Endothelial cell of umbilical vein (primary cell): Measurements from ENCODE around the gene CAMK2B.

Experiments used
- EZH2 ChIP-seq: IDR thresholded peaks from 2 replicates; pipeline ENCODE4 v1.6.1; 2012; ENCODE audit warnings: borderline replicate concordance, low read depth, mild to moderate bottlenecking, moderate library complexity, low read length, inconsistent platforms; ENCODE audit not compliant: severe bottlenecking
- FOS ChIP-seq: IDR thresholded peaks from 2 replicates; pipeline ENCODE4 v1.6.1; 2011; ENCODE audit warnings: mild to moderate bottlenecking, low read length, moderate library complexity, borderline replicate concordance; ENCODE audit not compliant: insufficient read depth
- GATA2 ChIP-seq: IDR thresholded peaks from 2 replicates; pipeline ENCODE4 v1.7.0; 2011; ENCODE audit warnings: low read depth, mild to moderate bottlenecking, moderate library complexity, mixed read lengths, low read length; ENCODE audit not compliant: insufficient read length, insufficient read depth
- JUN ChIP-seq: IDR thresholded peaks from 2 replicates; pipeline ENCODE4 v1.6.1; 2011; ENCODE audit warnings: borderline replicate concordance, low read depth; ENCODE audit not compliant: insufficient read length, insufficient read depth
- MYC ChIP-seq: IDR thresholded peaks from one replicate; pipeline ENCODE4 v1.6.1; 2011; ENCODE audit warnings: mild to moderate bottlenecking, low read depth, low read length
- POLR2A ChIP-seq: IDR thresholded peaks from 2 replicates; pipeline ENCODE4 v1.6.1; 2012; ENCODE audit warnings: low read depth, mild to moderate bottlenecking, control low read depth, low read length
- POLR2AphosphoS5 ChIP-seq: IDR thresholded peaks from 2 replicates; pipeline ENCODE4 v1.6.1; 2012; ENCODE audit warnings: low read depth, mild to moderate bottlenecking, control low read depth, low read length, moderate library complexity; ENCODE audit not compliant: insufficient read depth
- TF ChIP-seq, protein P1 (sequence below), 2 donors: IDR thresholded peaks; 1 replicate in 1 of 2; 2 replicates in 1 of 2; pipeline ENCODE4 v1.5.1; 2011; ENCODE audit warnings: low read length in 2 of 2, mild to moderate bottlenecking in 2 of 2, moderate library complexity in 2 of 2, control low read depth in 1 of 2, inconsistent platforms in 1 of 2, low read depth in 1 of 2; ENCODE audit not compliant: insufficient read depth in 1 of 2; ENCODE audit errors: extremely low read depth in 1 of 2
- TF ChIP-seq, protein P2 (sequence below): IDR thresholded peaks from 2 replicates; pipeline ENCODE4 v1.6.1; 2011; ENCODE audit not compliant: insufficient read depth, insufficient read length

- no peak for TF ChIP-seq POLR2A
- TF ChIP-seq, protein P1, sequence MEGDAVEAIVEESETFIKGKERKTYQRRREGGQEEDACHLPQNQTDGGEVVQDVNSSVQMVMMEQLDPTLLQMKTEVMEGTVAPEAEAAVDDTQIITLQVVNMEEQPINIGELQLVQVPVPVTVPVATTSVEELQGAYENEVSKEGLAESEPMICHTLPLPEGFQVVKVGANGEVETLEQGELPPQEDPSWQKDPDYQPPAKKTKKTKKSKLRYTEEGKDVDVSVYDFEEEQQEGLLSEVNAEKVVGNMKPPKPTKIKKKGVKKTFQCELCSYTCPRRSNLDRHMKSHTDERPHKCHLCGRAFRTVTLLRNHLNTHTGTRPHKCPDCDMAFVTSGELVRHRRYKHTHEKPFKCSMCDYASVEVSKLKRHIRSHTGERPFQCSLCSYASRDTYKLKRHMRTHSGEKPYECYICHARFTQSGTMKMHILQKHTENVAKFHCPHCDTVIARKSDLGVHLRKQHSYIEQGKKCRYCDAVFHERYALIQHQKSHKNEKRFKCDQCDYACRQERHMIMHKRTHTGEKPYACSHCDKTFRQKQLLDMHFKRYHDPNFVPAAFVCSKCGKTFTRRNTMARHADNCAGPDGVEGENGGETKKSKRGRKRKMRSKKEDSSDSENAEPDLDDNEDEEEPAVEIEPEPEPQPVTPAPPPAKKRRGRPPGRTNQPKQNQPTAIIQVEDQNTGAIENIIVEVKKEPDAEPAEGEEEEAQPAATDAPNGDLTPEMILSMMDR (IDR thresholded peaks at IDR 0.05; ENCODE audit: extremely low read depth in 1 of 2, insufficient read depth in 1 of 2, low read depth in 1 of 2, low read length in 2 of 2) = no peak
- no peak for TF ChIP-seq MYC
- no peak for TF ChIP-seq POLR2AphosphoS5
- TF ChIP-seq, protein P2, sequence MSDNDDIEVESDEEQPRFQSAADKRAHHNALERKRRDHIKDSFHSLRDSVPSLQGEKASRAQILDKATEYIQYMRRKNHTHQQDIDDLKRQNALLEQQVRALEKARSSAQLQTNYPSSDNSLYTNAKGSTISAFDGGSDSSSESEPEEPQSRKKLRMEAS = no peak
- no peak for TF ChIP-seq EZH2
- TF ChIP-seq JUN = no peak
- TF ChIP-seq FOS = no peak
- TF ChIP-seq GATA2 = no peak
Observed at GRCh38 chr7:44367475-44368043, 42.2 kb upstream of the CAMK2B start.
